ENCODE data around the gene DEXI. TPM values are rescaled to one million over a fixed set of nuclear protein-coding genes. Genes with fewer than 3 reads are reported as not detected.

The DEXI gene
- total and polyA plus RNA-seq, 2 of the 13 experiments (the other 11 are each of a cell fraction or from before 2014, with no cell fraction given), result 51.5 to 70.4 TPM

DNA sequence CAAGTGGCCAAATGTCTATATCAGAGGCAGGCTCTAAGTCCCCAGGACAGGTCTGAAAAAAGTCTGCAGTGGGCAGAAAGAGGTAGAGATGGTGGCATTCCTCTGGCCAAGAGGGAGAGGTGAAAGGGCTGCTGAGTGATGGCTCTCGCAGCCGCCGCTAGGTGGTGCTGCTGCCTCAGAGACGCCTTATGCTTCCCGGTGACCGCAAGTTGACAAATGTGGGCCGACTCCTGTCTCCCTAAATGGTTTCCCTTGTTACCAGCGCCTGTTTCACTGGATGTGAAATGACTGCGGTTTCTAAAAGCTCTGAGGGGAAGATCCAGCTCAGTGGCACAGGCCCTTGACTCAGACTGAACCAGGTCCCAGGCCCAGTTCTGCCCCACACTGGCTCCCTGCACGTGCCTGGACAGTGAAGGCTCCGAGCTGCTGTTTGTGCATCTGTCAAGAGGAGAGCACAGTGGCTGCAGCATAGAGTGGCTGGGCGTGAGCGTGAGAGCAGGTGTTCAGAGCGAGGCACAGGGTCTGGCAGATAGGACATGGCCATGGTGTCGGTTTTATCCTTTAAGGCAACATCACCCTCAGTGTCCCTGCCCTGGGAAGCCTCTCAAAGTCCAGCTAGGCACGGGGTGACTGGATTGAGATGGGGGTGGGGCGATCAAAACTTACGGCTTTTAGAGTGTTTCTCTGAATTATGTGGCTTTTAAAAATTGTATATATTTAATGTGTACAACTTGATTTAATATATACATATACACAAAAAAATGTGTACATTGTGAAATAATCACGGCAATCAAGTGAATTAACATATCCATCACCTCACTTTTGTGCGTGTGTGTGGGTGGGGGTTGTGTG, 22.0 kb upstream of the DEXI start (continued):
- TF ChIP-seq, protein P1, sequence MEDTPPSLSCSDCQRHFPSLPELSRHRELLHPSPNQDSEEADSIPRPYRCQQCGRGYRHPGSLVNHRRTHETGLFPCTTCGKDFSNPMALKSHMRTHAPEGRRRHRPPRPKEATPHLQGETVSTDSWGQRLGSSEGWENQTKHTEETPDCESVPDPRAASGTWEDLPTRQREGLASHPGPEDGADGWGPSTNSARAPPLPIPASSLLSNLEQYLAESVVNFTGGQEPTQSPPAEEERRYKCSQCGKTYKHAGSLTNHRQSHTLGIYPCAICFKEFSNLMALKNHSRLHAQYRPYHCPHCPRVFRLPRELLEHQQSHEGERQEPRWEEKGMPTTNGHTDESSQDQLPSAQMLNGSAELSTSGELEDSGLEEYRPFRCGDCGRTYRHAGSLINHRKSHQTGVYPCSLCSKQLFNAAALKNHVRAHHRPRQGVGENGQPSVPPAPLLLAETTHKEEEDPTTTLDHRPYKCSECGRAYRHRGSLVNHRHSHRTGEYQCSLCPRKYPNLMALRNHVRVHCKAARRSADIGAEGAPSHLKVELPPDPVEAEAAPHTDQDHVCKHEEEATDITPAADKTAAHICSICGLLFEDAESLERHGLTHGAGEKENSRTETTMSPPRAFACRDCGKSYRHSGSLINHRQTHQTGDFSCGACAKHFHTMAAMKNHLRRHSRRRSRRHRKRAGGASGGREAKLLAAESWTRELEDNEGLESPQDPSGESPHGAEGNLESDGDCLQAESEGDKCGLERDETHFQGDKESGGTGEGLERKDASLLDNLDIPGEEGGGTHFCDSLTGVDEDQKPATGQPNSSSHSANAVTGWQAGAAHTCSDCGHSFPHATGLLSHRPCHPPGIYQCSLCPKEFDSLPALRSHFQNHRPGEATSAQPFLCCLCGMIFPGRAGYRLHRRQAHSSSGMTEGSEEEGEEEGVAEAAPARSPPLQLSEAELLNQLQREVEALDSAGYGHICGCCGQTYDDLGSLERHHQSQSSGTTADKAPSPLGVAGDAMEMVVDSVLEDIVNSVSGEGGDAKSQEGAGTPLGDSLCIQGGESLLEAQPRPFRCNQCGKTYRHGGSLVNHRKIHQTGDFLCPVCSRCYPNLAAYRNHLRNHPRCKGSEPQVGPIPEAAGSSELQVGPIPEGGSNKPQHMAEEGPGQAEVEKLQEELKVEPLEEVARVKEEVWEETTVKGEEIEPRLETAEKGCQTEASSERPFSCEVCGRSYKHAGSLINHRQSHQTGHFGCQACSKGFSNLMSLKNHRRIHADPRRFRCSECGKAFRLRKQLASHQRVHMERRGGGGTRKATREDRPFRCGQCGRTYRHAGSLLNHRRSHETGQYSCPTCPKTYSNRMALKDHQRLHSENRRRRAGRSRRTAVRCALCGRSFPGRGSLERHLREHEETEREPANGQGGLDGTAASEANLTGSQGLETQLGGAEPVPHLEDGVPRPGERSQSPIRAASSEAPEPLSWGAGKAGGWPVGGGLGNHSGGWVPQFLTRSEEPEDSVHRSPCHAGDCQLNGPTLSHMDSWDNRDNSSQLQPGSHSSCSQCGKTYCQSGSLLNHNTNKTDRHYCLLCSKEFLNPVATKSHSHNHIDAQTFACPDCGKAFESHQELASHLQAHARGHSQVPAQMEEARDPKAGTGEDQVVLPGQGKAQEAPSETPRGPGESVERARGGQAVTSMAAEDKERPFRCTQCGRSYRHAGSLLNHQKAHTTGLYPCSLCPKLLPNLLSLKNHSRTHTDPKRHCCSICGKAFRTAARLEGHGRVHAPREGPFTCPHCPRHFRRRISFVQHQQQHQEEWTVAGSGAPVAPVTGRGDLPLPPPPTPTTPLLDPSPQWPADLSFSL (CRISPR knock-in tag; IDR thresholded peaks at IDR 0.05), result no peak
- TF ChIP-seq PAWR (CRISPR knock-in tag; IDR thresholded peaks at IDR 0.05; ENCODE audit: borderline replicate concordance) (no peak), KDM5B (CRISPR knock-in tag; IDR thresholded peaks at IDR 0.05; ENCODE audit: borderline replicate concordance) (peak; percentile 74; the same call in 1 of the 2 replicates), CBFB (CRISPR knock-in tag; IDR thresholded peaks at IDR 0.05) (peak; percentile 80; the same call in 1 of the 2 replicates), ZBTB8A (CRISPR knock-in tag; IDR thresholded peaks at IDR 0.05; ENCODE audit: borderline replicate concordance, low read depth) (peak; percentile 66; the same call in 1 of the 2 replicates), MED8 (CRISPR knock-in tag; IDR thresholded peaks at IDR 0.05; ENCODE audit: insufficient replicate concordance) (no peak), ZNF234 (CRISPR knock-in tag; conservative IDR thresholded peaks at IDR 0.05) (no peak), ZBTB1 (CRISPR knock-in tag; IDR thresholded peaks at IDR 0.05; ENCODE audit: borderline replicate concordance) (no peak), ZNF264 (CRISPR knock-in tag; IDR thresholded peaks at IDR 0.05) (no peak), SMARCE1 (IDR thresholded peaks at IDR 0.05; ENCODE audit: borderline replicate concordance) (no peak), ZNF567 (CRISPR knock-in tag; IDR thresholded peaks at IDR 0.05; ENCODE audit: borderline replicate concordance) (no peak), MTF1 (CRISPR knock-in tag; IDR thresholded peaks at IDR 0.05) (no peak), FOXC1 (CRISPR knock-in tag; IDR thresholded peaks at IDR 0.05; ENCODE audit: borderline replicate concordance) (no peak; the same call in none of the 2 replicates)
- TF ChIP-seq, protein P2, sequence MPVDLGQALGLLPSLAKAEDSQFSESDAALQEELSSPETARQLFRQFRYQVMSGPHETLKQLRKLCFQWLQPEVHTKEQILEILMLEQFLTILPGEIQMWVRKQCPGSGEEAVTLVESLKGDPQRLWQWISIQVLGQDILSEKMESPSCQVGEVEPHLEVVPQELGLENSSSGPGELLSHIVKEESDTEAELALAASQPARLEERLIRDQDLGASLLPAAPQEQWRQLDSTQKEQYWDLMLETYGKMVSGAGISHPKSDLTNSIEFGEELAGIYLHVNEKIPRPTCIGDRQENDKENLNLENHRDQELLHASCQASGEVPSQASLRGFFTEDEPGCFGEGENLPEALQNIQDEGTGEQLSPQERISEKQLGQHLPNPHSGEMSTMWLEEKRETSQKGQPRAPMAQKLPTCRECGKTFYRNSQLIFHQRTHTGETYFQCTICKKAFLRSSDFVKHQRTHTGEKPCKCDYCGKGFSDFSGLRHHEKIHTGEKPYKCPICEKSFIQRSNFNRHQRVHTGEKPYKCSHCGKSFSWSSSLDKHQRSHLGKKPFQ (CRISPR knock-in tag; IDR thresholded peaks at IDR 0.05; ENCODE audit: insufficient replicate concordance), result no peak
- TF ChIP-seq, protein P3, sequence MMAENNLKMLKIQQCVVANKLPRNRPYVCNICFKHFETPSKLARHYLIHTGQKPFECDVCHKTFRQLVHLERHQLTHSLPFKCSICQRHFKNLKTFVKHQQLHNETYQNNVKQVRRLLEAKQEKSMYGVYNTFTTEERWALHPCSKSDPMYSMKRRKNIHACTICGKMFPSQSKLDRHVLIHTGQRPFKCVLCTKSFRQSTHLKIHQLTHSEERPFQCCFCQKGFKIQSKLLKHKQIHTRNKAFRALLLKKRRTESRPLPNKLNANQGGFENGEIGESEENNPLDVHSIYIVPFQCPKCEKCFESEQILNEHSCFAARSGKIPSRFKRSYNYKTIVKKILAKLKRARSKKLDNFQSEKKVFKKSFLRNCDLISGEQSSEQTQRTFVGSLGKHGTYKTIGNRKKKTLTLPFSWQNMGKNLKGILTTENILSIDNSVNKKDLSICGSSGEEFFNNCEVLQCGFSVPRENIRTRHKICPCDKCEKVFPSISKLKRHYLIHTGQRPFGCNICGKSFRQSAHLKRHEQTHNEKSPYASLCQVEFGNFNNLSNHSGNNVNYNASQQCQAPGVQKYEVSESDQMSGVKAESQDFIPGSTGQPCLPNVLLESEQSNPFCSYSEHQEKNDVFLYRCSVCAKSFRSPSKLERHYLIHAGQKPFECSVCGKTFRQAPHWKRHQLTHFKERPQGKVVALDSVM (CRISPR knock-in tag; IDR thresholded peaks at IDR 0.05), result no peak
- TF ChIP-seq, protein P4, sequence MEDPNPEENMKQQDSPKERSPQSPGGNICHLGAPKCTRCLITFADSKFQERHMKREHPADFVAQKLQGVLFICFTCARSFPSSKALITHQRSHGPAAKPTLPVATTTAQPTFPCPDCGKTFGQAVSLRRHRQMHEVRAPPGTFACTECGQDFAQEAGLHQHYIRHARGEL (CRISPR knock-in tag; IDR thresholded peaks at IDR 0.05), result no peak
